Activated gamma-delta T cell treated with anti-CD3 and anti-CD28 coated beads, Interleukin-2, amount 50 U/mL, for 16 hours (primary cell): Measurements from ENCODE around the gene ANKS1A.
"Not testable (repeated sequence)": the region's sequence is repeated elsewhere in the genome, so short reads cannot be mapped to it uniquely, and the experiment has no call there.

ENCODE experiments used
- DNase-seq: peaks from one replicate; pipeline ENCODE4 v3.0.0-alpha.2; 2020; ENCODE audit warnings: low read depth

The ANKS1A gene

DNA sequence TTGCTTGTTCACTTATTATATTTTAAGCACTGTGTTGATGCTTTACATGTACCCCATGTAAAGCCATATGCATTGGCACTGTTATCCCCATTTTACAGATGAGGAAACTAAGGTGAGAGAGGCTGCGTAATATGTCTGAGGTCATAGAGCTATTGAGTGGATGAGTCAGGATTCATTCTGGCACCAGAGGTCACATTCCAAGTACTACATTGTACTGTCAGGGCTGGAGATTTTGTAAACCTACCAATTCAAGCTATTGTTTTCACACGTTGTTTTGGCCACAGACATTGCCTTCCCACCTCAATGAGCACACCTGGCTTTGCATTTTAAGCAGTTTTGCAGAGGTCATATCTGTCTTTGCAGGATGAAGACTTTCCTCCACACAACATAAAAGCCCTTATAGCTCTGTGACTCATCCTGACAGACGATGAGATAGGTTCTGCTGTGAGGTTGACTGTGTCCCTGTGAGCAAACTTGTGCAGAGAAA lies 33.2 kb downstream of the ANKS1A start:
- no peak for DNase-seq

DNA sequence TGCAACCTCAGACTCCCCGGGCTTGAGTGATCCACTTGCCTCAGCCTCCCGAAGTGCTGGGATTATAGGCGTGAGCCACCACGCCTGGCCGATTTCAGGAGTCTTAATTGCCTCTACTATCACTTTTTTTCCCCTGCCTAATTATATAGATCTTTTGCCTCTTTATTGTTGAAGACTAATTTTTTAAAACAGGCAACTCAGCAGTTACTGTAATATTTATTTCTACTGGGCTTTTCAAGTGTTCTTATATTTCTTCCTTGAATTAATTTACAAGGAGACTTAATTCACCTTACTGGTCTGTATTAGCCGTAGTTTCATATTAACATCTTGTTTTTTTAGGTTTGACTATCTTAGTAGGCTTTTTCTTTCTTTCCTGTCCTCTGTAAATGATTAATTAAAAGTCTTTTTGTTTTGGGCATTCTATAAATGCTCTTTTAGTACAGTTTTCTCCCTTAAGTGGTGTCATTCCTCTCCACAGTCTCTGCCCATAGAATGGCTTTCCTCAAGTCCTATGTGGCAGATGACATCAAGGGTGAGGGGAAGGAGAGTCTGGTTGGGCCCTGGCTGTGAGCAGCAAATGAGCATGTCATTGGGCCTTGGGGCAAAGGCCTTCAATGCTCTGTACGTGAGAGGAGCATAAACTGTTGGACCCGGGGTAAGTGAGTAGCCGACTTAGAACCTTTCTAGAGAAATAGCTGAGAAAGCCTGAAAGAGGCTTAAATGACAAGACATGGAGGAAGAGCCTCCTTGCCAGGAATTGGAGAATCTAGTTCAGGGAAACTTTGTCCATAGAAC lies 36.0 kb downstream of the ANKS1A start:
- no peak for DNase-seq

DNA sequence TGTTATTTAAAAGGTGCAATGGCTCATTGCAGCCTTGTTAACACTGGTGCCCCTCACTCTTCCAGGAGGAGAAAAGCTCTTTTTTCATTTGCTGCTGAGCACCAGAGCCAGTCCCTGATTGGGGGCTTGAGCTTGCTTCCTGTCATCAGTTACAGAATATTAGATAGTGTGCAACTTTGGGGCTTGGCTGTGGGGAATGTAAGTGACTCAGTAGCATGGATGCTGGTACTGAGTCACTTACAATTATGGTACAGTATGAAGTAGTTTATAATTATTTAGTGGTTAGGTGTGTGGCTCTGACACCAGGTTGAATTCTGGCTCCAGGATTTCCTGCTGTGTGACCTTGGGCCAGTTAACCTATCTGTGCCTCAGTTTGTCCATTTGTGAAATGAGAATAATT lies 37.6 kb downstream of the ANKS1A start:
- no peak for DNase-seq

DNA sequence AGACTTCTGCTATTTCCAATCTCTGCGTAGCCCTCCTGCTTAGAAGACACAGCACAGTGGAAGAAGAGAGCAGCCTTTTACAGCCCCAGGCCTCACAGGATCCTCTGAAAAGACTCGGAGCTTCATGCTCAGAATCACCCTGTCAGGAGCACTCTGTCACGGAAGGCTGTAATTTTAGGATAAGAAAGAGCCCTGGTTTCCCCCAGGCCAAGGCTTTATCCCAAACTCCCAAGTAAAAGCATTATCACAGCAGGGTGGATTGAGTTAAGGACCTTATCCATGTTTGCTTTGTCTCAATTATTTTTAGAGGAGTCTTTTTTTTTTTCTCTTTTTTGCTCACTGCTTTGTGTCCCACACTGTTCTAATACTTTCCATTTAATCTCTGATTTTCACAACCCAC lies 39.2 kb downstream of the ANKS1A start:
- no peak for DNase-seq

DNA sequence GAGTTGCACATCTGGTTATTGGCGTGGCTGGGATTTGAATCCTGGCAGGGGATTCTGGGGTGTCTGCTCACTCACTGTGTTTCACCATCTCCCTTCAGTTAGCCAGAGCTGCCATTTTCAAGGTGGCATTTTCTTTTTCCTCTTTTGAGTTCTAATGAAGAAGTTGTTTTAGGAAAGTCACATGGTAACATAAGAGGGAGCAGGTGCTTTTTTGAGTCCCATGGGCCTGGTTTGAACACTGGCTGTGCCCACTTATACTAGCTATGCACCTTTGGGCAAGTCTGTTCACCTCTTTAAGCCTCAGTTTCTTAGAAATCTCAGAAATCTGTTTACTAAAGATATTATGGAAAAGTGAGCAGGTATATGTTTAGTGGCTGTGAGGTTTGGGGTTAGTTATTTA lies 39.6 kb downstream of the ANKS1A start:
- DNase-seq, result no peak

DNA sequence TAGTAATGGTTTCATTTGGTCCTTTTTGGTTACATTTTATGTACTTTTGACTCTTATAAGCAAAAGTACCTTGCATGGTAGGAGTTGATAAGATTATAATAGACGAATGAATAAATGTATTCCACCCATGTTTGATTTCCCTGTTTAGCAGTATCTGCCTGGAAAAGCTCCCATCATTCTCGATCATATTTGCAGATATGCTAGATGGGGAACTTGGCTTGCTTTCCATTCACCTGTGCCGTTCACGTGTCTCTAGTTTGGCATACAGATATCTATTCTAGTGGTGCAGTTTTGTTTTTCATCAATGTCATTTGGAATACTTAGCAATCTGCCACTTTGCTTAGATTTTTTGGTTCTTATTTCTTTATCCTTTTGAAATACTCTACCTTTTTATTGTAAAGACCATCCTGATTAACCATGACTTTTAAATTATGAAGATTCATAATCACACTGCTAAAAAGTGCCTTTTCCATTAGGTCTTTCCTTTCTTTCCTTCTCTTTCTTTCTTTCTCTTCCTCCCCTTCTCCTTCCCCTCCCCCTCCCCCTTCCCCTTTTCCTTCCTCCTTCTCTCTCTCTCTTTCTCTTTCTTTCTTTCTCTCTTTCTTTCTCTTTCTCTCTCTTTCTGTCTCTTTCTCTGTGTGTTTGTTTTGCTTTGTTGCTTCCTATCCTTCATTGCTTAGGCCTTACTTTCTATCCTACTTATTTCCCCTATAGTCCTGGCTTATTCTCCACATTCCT lies 40.4 kb downstream of the ANKS1A start:
- no peak for DNase-seq

DNA sequence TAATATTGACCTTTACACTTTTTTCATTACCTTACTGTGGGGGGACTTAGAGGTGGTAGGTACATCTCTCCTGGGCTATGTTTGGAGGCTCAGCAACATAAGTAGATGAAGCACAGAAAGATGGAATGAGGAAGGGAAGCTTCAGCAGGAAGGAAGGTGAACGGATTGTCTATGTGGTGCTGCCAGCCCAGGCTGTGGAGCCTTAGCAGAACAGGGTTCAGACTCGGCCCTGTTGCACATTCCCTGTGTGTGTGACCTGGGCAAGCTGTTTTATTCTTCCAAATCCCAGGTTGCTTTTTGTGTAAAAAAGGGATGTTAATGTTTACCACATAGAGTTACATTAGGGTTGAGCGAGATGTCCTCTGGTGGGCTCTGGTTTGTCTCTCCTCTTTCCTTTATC lies 41.2 kb downstream of the ANKS1A start:
- DNase-seq, result no peak

DNA sequence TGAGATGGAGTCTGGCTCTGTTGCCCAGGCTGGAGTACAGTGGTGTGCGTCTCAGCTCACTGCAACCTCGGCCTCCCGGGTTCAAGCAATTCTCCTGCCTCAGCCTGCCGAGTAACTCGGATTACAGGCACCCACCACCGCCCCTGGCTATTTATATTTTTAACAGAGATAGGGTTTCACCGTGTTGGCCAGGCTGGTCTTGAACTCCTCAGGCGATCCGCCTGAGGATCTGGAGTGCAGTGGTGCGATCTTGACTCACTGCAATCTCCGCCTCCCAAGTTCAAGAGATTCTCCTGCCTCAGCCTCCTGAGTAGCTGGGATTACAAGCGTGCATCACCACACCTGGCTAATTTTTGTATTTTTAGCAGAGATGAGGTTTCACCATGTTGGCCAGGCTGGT lies 43.1 kb downstream of the ANKS1A start:
- not testable (repeated sequence) for DNase-seq

DNA sequence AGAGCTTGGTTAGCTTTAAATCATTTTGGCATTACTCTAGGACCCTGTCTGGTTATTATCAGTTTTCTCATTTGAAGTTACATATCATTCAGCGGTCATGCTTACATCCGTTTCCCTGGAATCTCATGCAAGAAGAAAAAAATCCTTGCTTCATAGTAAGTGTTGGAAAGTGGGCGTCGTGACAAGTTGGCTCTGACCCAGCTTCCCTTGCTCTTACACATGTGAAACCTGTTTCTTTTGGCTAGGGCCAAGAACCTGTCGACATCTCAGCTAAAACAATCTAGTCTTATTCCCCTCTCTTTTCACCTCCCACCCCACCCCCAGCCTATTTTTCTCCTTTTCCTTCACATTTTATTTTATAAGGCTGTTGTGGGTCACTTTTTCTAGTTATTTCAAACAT lies 45.5 kb downstream of the ANKS1A start:
- no peak for DNase-seq

DNA sequence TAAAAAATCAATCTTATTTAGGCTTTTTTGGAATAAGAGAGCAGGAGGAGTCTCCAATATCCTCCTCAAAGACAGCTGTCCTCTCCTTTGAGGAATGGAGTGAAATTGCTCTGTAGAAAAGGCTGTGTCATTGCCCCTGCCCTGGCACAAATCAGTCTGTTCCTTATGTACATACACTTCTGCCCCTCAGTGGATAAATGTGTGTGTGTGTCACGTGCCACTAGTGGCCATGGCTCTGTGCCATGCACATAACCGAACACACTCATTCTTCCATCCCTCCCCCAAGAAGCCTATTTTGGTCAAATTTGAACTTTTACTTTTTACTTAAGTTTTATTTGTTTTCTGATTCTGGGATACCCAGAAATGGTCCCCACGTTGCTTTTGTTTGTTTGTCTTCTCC lies 49.2 kb downstream of the ANKS1A start:
- DNase-seq, result no peak

DNA sequence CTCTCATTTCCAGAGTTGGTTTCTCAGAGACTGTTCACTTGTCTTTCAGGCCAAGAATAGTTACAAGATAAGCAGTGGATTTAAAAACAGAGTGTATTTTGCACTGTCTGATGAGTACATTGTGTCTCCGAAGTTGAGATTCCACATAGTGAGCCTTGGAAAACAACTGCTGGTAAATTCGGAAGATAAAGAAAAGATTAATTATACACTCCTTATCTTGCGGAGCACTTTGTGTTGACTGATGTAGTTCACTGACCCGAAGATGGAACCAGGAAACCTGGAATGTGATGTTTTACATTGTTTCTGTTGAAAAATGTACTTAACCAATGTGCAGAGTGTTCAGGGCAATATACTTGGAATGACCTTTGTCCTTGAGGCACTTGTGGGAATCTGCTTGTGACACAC lies 51.0 kb downstream of the ANKS1A start:
- no peak for DNase-seq

DNA sequence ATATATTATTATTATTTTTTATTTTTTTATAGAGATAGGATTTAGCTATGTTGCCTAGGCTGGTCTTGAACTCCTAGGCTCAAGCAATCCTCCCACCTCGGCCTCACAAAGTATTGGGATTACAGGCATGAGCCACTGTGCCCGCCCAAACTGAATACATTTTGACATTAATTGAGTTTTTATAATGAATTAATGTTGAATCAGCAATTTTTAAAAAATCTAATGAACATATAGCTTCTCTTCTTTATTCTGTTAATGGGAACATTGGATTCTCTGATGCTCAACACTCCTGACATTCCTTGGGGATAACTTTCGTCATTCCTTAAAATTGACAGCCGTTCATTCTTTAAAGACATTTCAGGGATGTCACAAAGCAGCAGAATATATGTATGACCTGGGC lies 52.4 kb downstream of the ANKS1A start:
- no peak for DNase-seq

DNA sequence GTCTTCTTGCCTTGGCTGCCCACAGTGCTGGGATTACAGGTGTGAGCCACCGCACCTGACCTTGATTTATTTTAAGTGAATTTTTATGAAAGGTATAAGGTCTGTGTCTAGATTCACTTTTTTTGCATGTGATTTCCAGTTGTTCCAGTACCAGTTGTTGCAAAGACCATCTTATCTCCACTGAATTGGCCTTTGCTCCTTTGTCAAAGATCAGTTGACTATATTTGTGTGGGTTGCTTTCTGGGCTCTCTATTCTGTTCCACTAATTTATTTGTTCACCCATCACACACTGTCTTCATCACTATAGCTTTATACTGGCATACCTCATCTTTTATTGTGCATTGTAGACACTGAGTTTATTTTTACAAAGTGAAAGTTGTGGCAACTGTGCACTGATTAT lies 56.3 kb downstream of the ANKS1A start:
- DNase-seq, result no peak

DNA sequence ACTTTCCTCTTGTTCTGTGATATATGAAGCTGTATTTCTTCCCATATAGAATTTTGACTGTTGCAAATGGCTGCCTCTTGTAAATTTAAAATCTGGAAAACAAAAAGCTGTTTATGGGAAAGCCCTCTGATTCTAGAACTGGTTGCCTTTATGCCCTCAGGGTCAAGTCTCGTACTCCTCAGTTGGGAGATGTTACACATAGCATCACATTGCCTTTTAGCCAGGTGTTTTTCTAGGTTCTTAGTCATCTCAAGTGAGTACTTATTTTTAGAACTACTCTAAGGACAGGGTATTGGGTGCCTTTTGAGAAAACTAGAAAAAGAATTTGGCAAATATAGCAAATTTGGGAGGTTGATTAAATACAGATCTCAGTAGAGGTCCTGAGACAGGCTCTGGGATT lies 58.5 kb downstream of the ANKS1A start:
- DNase-seq, result no peak

DNA sequence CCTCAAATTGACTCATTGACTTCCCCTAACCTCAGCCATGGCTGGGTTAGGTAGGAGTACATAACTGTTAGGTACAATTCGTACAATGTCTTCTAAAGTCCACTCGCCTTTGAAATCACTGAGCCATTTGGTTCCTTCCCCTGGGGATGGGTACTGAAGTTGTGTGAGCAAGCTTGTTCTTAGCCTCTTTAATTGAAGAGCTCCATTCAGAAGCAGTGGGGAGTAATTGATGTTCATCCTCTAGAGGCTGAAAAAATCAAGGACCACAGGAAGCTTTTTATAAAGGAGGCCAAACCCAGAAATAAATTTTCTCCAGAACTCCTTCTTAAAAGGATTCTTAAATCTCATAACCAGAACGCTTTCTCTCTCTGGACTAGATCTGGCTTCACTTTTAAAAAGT lies 60.6 kb downstream of the ANKS1A start:
- DNase-seq, result no peak

DNA sequence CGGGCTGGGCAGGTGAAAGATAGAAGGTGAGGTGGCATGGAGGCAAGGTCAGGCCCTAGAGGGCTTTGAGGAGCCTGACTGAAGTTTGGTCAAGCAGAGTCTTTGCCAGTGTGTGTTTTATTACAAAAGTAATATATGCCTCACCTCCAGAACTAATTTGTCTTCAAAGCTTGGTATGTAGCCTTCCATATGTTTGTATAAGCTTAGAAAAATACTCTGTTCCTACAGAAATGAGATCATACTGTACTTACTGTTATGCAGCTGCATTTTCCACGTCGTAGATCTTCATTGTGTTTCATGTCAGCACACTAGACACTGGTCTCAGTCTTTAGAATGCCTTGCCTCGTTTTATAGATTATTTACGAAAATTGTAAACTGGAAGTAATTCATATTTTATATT lies 61.8 kb downstream of the ANKS1A start:
- DNase-seq, result no peak

DNA sequence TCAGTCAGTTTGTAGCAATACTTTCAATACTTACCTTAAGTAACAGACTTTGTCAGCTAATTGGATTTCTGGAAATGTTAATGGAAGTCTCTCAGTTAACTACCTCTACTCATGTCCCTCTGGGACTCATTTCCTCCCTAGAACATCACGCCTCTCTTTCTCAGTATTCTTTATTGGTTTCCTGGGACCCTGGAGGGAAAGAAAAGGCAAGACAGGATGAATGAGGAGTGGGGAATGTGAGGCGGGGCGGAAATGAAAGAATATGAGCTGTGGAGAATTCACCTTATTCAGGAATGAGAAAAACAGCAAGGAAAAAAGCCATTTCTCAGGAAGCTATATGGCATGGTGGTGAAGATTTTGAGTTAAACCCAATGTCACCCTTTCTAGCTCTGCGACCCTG lies 62.7 kb downstream of the ANKS1A start:
- no peak for DNase-seq

DNA sequence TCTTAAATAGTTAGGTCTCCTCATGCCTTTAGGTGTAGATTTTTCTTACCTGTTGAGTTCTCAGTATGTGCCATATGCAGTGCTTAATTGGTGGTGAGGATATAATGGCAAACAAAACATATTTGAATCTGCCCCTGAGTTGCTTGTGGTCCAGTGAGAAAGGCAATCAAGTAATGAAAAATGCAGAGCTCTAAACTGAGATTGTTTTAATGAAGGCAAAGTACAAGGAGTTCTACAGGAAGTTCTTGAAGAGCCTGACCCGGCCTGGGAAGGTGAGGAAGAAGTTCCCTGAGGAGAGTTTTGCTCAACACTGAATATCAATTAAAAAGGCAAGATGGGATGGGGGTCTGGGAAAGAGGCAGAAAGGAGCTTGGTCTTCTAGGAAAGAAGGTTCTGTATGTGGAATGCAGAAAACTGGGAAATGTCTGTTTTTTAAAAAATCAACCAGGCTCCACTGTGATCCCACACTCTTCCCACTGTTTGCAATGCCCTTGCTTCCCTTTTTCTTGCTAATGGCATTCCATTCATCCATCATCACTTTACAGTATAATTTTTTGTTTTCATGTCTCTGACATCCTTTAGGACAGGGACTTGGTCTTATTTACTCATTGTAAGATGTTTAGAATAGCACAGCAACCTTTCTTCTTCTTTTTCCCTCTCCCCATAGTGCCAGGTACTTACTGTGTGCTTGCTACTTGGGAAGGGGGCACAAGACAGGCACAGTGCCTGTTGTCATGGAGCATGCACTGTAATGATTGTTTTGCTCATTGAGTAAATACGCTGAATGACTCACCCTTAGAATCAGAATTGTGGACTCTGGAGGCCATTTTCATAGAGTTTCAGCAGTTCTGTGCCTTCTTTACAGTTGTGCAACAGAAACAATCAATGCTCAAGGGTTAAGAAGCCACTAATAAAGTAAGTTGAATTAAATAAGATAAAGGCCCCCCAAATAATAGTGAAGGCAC lies 64.3 kb downstream of the ANKS1A start:
- no peak for DNase-seq

DNA sequence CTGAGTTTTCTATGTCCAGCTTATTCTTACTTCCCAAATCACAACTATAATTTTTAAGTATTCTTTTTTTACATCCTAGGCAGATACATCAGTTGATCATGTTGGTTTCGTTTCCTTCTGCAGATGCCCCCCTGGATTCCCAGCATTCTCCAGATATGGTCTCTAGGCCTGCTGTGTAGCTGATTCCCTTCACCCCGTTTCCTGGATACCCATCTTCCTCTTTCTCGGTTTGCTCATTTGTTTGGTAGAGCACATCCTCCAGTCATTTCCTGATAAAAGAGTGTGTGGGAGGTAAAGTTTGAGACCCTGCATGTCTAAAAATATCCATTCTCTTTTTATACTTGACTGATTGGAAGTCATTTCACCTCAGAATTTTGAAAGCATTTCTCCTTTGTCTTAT lies 66.4 kb downstream of the ANKS1A start:
- DNase-seq, result no peak

DNA sequence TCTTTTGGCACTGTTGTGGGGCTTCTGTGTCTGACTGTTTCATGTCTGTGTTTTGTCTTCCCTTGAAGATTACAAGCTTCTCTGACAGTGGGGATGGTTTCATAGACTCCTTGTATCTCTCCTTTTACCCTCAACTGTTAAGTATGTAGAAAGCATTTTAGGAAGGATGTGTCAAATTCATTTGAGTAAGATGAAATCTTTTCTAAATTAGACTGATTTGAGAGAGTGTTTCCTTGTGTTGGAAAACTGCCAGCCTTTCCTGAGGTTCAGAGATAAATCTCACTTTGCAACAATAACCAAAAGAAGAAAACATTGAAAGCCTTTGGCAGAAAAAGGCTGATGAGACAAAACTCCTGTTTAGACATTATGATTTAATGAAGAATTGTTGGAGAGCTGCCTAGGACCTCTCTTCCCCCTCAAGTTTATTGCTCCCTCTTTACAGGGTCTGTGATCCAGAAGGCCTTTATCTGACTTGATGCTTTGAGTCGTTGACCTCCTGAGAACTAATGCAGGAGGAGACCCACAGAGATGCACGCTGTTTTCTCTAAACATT lies 68.3 kb downstream of the ANKS1A start:
- DNase-seq, result no peak

DNA sequence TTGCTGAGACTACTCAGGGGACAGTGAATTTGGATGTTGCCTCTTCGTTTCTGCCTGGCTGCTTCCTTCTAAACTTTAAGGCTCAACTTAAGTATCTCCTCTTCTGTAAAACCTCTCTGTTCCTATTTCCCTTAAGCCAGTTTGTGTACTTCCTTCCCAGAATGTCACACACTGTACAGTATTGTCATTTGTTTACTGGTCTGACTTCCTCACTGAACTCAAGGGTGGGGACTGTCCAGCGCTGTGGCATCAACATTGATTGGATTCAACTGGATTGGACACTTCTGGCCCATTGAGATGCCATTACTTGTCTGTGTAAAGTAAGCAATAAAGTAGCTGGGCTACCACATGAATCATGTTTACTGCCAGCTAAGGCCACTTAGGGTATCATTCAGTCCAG lies 69.7 kb downstream of the ANKS1A start:
- no peak for DNase-seq

DNA sequence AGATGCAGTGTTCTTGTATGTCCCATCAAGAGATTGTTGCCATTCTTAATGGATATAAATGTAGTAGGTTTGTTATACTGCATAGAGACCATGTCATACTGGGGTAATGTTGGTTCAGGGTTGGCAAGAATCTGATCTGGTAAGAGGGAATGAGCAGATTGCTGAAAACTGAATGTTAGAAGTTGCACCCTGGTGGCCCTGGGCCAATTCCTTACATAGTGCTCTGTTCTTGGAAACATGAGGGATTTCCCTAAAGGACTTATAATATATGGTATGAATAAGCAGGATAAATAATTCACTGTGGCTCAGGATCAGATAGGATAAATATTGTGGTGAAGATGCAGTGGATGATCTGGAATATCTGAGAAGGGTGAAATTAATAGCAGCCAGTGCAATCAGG lies 70.2 kb downstream of the ANKS1A start:
- no peak for DNase-seq
